Fibroblast of skin of left quadriceps (primary cell): ENCODE data around the gene RETREG3.
"Not testable (repeated sequence)": the region's sequence is repeated elsewhere in the genome, so short reads cannot be mapped to it uniquely, and the experiment has no call there.

ENCODE experiments used
- DNase-seq, 2 experiments: peaks; one replicate each; pipeline ENCODE4 v3.0.0-alpha.2; 2013; ENCODE audit warnings: low read depth in 2 of 2

Gene RETREG3

DNA sequence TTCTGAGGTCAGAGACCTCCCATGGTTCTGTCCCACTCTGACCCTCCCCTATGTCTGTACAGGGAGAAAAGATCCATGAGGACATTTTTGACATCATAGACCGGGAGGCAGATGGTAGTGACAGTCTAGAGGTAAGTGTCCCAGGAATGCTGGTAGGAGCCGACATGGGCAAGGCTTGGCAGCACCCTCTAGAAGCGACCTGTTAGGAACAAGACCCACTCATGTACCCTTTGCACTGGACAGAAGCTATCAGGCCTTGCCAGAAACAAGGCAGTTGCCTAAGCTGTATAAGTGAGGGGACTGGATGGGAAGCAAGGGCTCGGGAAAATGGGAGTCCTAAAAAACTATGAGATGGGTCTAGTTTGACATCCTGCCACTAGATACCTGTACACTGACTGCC is 2.8 kb upstream of the RETREG3 start:
- no peak for DNase-seq

DNA sequence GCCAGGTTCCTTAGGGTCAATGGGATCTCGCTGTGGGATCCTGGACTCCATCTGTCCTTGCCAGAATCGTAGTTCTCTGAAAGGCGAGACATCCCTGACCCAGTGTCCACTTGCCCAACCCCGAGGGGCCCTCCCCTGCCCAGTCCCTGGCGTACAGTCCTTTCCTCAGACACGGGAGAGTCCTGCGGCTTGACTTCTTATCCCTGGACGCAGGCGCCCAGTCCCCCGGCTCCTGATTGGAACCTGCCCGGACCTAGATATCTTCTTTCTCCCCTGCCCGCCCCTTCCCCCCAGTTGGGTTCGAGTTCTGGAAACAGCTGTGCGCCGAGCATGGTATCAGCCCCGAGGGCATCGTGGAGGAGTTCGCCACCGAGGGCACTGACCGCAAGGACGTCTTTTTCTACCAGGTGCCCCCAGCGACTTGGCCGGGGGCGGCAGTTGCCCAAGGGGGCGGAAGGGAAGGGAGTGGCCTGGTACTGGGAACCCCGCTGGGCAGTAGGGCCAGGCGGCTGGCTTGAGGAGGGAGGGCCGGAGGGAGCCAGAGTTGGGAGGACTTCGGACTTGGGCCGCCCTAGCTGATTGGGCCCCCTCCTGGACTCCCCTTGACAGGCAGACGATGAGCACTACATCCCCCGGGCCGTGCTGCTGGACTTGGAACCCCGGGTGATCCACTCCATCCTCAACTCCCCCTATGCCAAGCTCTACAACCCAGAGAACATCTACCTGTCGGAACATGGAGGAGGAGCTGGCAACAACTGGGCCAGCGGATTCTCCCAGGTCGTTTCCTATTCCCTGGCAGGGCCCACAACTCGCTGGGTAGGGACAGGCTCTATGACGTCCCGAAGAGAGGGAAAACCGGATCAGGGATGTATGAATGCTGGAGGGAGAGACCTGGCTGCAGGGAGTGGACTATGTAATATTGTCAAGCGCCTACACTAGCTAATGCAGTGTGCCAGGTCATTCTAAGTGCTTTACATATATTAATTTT is 934 bp upstream of the RETREG3 start:
- not testable (repeated sequence) for DNase-seq

DNA sequence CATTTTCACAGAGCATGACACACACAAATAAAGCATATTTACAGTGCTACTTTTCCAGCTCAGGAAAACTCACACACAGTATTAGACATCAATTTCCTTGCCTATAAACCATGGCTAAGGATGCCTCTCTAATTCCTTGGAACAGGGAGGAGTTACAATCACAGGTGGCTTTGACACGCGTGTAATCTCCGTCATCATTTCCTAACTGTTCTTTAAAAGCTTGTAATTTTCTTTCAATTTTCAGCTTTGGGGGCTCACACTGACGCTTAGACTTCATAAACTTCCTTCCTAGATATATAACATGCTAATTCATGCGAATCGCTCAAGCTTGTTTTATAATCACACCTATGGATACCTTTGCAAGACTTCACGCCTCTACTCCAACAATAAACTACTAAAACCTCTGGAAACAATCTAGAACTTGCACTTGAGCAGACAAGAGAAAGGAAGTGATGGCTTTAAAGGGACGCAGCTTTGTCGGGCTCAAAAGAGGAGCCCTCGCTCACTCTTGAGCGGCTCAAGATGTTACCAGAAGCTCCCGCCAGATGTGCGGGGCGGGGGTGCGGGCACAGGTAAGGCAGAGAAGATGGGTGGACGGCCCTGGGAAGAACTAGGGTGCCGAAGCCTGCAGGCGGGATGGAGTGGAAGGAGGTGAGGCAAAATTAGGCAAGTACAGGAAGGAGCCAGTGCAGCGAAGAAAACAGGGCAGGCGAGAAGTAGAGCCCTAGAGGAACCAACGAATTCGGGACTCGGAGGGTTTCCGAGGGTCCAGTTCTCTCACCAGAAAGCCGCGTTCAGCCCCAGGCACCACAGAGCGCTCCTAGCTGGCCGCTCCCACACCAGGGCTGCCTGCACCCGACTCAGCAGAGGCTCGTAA is 631 bp downstream of the RETREG3 start:
- no peak for DNase-seq

- no peak for DNase-seq
Observed at GRCh38 chr17:42607769-42608168, 1.4 kb downstream of the RETREG3 start.

DNA sequence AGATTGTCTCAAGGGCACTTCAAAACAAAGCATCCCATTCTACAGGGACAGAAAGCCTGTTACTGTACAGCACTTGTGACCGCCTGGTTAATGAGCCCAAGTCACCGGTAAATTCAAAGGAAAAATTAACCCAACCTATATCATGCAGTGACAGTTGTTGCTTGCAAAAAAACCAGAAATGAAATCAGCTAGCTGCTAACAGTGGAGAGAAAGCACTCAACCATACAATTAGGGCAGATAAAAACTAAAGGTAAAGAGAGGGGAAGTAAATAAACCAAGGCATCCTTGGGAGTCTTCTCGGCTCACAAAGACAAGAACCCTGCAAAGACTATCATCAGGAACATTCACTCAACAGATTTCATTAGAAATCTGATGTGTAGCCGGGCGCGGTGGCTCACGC is 5.9 kb downstream of the RETREG3 start:
- DNase-seq, result no peak

DNA sequence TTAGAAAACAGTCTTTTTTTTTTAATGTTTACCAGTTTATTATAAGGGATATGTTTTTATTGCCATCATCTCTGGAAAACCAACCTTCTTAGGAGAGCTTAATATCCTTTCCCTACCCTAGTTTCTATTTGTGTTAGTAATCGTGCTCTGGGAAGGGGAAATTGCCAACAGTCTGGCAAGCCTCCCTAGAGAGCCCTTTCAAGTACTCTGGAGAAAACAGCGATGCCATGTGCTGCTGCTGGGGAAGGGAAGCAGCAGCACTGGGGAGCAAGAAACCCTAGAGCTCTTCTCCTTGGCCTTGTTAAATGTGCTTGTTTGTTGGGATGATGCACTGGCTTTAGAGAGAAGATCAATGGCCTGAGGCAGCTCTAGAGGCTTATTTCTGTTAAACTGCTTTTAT is 10.3 kb downstream of the RETREG3 start:
- DNase-seq, result no peak

GRCh38 chr17:42596386-42596785 is 12.8 kb downstream of the RETREG3 start:
- no peak for DNase-seq

DNA sequence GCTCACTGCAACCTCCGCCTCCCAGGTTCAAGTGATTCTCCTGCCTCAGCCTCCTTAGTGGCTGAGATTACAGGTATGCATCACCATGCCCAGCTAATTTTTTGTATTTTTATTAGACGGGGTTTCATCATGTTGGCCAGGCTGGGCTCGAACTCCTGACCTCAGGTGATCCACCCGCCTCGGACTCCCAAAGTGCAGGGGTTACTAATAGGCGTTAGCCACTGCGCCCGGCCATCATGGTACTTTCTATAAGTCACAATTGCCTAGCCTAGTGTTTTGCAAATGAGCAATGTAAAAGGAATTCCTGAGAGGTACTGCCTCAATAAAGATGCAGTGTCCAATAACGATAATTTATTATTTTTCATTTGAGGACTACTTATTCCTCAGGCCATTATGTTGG is 17.8 kb downstream of the RETREG3 start:
- DNase-seq, result no peak

GRCh38 chr17:42590886-42591285 is 18.3 kb downstream of the RETREG3 start:
- no peak for DNase-seq

DNA sequence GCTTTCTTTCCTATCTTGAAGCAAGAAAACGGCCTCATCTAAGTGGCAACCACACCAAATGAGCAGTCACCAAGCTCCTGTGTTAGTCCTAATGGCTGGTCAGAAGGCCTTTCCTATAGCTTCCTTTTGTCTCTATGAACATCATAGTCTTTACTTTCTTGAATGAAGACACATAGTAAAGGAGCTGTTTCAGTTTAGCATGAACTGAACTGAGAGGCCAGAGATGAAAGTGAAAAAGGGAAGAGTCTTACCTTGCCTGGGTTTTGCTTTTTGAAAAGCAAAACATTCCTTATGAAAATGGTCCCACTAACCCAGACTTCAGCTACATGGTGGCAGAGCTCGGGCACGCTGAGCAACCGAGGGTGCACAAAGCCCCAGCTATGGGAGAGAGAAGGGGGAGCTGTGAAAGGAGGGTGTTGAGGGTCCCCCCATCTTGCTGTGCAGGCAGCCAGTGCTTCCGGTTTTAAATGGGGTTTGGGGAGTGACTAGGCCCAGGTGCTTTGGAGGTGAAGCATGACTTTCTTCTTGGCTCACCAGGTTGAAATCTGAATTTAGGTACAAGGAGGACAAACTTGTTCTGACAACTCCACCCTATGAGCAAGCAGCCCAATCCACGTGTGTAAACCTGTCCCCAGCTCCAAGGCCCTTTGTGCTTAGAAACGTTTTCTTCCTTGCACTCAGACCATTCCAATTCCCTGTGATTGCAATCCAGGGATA is 22.5 kb downstream of the RETREG3 start:
- DNase-seq, result no peak

GRCh38 chr17:42585353-42585752 is 23.8 kb downstream of the RETREG3 start:
- no peak for DNase-seq

DNA sequence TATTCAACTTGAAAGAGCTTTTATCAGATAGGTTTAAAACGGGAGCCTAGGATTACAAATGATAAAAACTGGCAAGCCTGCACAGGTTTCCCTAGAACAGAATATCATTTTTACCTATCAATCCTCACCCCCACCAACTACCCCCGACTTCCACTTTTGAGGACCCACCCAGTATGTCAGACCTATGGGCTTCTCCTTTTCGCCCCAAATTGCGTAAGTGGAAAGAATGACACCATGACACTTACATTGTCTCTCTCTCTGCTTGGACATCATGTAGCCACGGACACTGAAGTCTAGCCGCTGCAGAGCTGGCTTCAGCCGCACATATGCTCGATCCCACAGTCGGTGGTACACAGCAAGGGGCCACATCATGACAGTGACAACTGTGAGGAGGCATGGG is 24.3 kb downstream of the RETREG3 start:
- no peak for DNase-seq

- DNase-seq, result no peak
Observed at GRCh38 chr17:42581744-42582270, 27.4 kb downstream of the RETREG3 start.

DNA sequence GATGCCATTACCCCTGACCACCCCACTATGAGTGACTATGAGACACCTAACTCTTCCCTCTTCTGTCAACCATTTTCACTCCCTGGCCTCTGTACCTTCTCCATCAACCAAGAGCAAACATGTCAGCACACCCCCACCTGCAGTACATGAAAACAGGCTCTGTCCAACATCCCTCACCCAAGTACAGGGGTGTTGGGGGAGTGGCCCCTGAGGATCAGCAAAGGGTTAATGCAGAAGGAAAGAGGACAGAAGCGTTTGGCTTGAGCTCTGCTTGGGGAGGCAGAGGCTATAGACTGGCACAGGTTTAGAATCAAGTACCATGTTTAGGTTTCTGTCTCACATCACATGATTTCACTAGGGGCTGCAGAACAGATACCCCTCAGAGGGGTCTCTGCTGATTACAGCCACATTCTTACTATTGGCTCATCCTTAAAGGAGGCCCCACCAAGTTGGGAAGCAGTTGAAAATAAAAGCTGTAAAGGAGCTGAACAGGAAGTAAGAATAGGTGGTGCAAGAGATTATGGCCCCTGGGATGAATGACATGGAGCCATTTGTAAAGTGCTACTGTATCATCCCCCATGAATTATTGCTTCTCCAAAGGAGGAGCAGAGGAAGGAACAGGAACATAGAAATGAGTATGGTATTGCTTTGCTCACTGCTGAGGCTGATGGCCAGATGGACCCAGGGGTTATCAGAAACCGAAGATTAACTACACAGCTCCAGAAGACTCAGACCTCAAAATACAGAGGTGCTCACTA is 29.2 kb downstream of the RETREG3 start:
- DNase-seq, result no peak

- DNase-seq, result peak in 1 of 2 experiments; percentile 48
Observed at GRCh38 chr17:42578282-42578869, 30.8 kb downstream of the RETREG3 start.

DNA sequence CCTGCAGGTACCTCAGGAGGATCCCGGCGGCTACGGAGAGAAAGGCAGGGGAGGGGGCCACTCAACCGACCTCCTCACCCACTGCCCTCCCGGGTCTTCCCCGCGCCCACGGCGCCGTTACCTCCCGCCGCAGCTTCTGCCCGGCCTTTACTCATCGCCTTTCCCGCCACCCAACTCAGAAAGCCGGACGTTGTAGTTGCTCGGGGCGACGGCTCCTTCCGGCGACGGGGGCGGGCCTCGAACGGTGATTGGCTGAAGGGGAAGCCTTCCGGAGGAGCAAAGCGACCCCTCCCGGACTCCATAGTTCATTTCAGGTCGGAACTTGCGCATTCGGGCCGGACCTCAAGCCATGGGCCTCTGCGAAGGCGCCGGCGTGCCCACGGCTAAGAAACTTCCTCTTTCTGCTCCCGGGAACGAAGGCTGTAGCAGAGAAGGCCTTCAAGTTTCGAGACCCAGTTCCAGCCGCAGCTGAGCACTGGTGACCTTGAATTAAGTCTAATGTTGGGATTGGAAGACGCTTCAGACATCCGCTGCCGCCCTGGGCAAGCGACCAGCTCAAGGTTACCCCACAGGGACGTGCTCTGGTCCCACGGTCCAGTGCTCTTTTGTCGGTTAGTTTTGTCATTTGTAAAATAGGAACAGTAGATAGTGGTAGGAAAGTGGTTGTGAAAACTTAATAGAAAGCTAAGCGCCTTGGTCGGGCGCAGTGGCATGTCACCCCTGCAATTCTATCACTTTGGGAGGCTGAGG is 31.5 kb downstream of the RETREG3 start, which contains the start of gene PSMC3IP:
TSS of gene PSMC3IP (minus strand) at position 198 of the 750 bp plus-strand sequence. CDS start at position 155, 43 bp downstream.
- peak; percentile 78 to 79 for DNase-seq

DNA sequence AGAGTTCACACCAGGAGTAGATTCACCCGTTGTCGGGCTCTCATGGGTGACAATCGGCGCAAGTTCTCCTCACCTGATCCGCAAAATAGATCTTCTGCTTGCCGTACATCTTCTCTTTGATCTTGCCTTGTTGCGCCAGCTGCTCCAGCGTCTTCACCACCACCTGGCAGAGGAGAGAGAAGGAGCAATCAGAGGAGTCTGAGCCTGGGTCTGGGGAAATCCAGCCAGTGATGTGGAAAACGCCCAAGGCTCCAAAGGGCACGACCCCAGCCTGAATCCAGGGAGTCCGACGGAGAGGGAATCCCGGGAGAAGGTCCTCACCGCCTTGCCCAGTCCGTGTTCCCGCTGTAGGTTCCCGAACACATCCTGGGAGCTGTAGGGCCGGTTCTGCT is 32.0 kb downstream of the RETREG3 start:
- no peak for DNase-seq

- DNase-seq, result no peak
Observed at GRCh38 chr17:42574463-42574862, 34.7 kb downstream of the RETREG3 start.

DNA sequence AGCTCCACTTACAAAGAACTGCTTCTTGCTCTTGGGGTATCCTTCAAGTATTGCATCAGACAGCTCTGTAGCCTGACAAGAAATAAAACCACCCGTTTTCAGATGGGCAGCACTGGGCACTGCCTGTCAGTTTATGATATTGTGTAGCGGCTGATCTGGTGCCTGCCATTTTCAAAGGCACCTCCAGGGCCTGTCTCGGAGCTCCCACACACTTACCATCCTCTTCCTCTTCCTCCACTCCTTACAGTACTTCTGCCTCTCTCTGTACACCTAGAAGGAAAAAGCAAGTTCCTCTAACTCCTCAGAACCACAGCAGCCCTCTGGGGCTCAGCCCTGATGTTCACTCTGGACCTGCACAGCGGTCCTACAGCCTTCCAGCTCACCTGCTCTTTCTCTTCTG is 36.1 kb downstream of the RETREG3 start:
- no peak for DNase-seq
